COLO668 (cell line): Measurements from ENCODE around the gene CDC14C.
A peak's percentile ranks its signal among the peaks of the same experiment; 100 is the strongest.
"Not testable (repeated sequence)": the region's sequence is repeated elsewhere in the genome, so short reads cannot be mapped to it uniquely, and the experiment has no call there.

Source experiments
- DNase-seq: peaks from one replicate; lab custom pipeline; 2025; ENCODE audit not compliant: unreplicated experiment; lab: John Stamatoyannopoulos, UW

Gene CDC14C

GRCh38 chr7:48924433-48924832 lies at the start of gene CDC14C:
Gene CDC14C, plus strand, starts transcription at chr7:48924547. Its CDS starts 126 bp downstream, at chr7:48924673.
- DNase-seq: no peak

GRCh38 chr7:48875045-48875916 lies 49.1 kb upstream of the CDC14C start:
- DNase-seq: peak; percentile 76

GRCh38 chr7:48876087-48876486 lies 48.3 kb upstream of the CDC14C start:
- DNase-seq: no peak

DNA sequence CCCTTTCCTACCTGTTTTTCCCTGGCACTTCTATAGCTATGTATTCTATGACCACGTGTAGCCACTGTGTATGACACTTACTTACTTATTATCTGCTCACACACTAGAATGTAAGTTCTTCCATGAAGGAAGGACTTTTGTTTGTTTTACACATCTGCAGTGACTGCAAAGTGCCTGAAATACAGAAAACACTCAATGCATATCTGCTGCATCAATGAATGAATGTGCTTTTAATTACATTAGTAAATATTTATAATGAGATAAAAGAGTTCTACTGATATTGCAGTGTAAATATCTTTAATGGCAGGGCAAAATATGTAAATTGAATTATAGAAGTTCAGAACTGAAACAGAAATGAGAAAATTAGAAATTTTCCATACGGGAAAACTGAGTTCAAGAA lies 43.5 kb upstream of the CDC14C start:
- no peak for DNase-seq

GRCh38 chr7:48887500-48887899 lies 36.8 kb upstream of the CDC14C start:
- peak; percentile 27 for DNase-seq

- no peak for DNase-seq
Observed at GRCh38 chr7:48894574-48894973, 29.8 kb upstream of the CDC14C start.

- no peak for DNase-seq
Observed at GRCh38 chr7:48899932-48900331, 24.4 kb upstream of the CDC14C start.

DNA sequence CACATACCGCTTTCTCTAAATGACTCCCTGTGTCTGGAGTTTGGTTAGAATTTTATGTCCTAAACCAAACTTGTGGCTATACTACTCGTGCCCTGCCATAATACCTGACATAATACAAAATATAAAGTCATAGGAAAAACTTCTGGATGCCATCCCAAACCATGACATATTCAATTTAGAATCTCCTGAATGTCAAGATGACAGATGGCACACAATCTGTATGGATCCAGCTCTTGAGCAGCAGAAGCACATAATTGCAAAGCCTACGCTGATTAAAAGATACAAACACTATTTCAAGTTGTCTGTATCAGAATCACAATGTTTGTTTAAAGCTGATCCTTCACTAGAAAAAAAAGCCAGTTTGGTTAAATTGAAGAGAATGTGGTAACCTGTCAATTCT lies 22.4 kb upstream of the CDC14C start:
- DNase-seq: no peak

GRCh38 chr7:48904975-48905374 lies 19.4 kb upstream of the CDC14C start:
- no peak for DNase-seq

DNA sequence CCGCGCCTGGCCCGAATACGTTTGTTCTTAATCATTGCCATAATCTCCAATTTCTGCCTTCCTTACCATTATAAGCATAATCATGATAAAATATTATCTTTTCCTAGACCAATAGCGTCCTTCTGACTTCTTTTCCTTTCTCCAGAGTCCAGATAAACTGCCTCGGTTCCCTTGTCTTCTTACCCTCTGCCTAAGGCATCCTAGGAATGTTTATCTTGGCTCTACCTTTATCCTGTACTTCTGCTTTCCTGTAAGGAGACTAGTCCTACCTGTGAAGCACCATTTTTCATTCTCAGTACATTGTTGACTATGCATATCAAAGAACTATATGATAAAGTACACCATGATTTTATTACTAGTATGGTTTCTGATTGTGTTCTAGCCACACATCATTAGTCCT lies 18.7 kb upstream of the CDC14C start:
- DNase-seq: not testable (repeated sequence)

DNA sequence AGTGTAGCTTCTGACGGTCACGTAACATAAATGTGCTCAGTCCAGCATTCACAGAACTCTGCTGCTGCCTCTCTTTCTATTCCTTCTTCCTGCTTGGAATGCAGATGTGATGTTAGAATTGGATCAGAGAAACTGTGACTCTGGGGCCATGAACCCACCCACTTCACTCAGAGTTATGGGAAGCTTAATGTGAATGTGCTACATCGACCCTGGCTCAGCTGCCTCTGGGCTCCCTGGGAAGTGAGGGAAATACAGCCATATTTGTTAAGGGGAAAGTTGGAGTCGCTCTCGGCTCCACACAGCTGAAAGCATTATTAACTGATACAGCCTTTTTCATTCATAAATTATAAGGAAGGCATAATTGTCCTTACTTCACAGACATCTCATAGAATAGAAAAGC lies 14.5 kb upstream of the CDC14C start:
- not testable (repeated sequence) for DNase-seq

- DNase-seq: no peak
Observed at GRCh38 chr7:48931481-48931880, 7.1 kb downstream of the CDC14C start.

GRCh38 chr7:48932126-48932910 lies 8.0 kb downstream of the CDC14C start:
- no peak for DNase-seq

- DNase-seq: no peak
Observed at GRCh38 chr7:48933549-48934085, 9.3 kb downstream of the CDC14C start.

GRCh38 chr7:48938539-48939295 lies 14.4 kb downstream of the CDC14C start:
- DNase-seq: no peak

- DNase-seq: no peak
Observed at GRCh38 chr7:48943279-48943990, 19.1 kb downstream of the CDC14C start.

GRCh38 chr7:48955916-48956315 lies 31.6 kb downstream of the CDC14C start:
- no peak for DNase-seq

GRCh38 chr7:48959676-48960075 lies 35.3 kb downstream of the CDC14C start:
- DNase-seq: peak; percentile 17

DNA sequence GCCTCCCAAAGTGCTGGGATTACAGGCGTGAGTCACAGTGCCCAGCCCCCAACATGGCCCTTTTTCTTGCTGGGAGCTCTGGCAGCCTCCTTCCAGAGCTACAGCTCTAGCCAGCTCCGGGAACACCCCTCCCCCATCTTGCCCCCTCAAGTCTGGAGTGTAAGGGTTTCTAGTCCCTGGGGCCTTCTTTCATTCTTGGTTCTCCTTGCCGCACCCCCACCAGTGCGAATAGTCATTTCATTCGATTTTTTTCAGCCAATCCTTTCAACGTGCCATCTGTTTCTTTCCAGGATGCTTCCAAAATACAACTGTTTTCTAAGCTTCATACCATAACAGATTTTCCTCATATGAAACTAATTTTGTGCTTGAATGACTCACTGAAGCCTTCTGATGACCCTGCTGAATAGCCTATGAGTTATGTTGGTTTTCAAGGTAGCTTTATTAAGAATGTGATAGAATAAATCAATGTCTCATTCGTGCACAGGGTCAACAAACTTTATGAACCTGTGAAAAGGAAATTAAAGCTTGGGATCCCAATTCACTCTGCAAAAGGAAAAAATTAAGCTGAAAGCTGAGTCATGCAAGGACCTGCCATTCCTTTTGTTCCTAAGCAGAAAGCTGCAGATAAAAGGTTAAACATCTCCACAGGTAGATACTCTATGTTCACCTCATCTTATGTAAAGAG lies 38.6 kb downstream of the CDC14C start:
- DNase-seq: no peak

- no peak for DNase-seq
Observed at GRCh38 chr7:48964074-48964473, 39.7 kb downstream of the CDC14C start.
